ENCODE results near the gene POLD4.
A peak's percentile ranks its signal among the peaks of the same experiment; 100 is the strongest.

The POLD4 gene

GRCh38 chr11:67314218-67314617, 39.1 kb downstream of the POLD4 start:
- DNase-seq: no peak

- DNase-seq: no peak
Observed at GRCh38 chr11:67313125-67313890, 40.0 kb downstream of the POLD4 start.

GRCh38 chr11:67312187-67313021, 40.9 kb downstream of the POLD4 start:
- DNase-seq: no peak

GRCh38 chr11:67311556-67312082, 41.7 kb downstream of the POLD4 start:
- DNase-seq: no peak

GRCh38 chr11:67311051-67311555, 42.2 kb downstream of the POLD4 start:
- DNase-seq: no peak

GRCh38 chr11:67310246-67311050, 42.9 kb downstream of the POLD4 start:
- DNase-seq: no peak

GRCh38 chr11:67309661-67310061, 43.7 kb downstream of the POLD4 start:
- DNase-seq: no peak

- no peak for DNase-seq
Observed at GRCh38 chr11:67309166-67309565, 44.2 kb downstream of the POLD4 start.

- DNase-seq: no peak
Observed at GRCh38 chr11:67308031-67308866, 45.1 kb downstream of the POLD4 start.

- no peak for DNase-seq
Observed at GRCh38 chr11:67307545-67308001, 45.8 kb downstream of the POLD4 start.

- DNase-seq: no peak
Observed at GRCh38 chr11:67306769-67307544, 46.4 kb downstream of the POLD4 start.

GRCh38 chr11:67304511-67305113, 48.7 kb downstream of the POLD4 start:
- DNase-seq: no peak

- DNase-seq: no peak
Observed at GRCh38 chr11:67303835-67304411, 49.4 kb downstream of the POLD4 start.

GRCh38 chr11:67303132-67303834, 50.1 kb downstream of the POLD4 start, which contains the start of gene SSH3:
Gene SSH3, plus strand, starts transcription at chr11:67303530. Its CDS starts 96 bp downstream, at chr11:67303626.
- peak; percentile 47 for DNase-seq

GRCh38 chr11:67302571-67303131, 50.7 kb downstream of the POLD4 start:
- no peak for DNase-seq

GRCh38 chr11:67301951-67302516, 51.3 kb downstream of the POLD4 start:
- DNase-seq: peak; percentile 25

- no peak for DNase-seq
Observed at GRCh38 chr11:67301313-67301921, 51.9 kb downstream of the POLD4 start.
